ENCODE measurements around the gene ST6GALNAC1. TPM values are rescaled to one million over a fixed set of nuclear protein-coding genes. Genes with fewer than 3 reads are reported as not detected.

The ST6GALNAC1 gene
- total RNA-seq, 2 donors from 2014 or later, result 1.2 to 1.3 TPM

- TF ChIP-seq, protein P1, sequence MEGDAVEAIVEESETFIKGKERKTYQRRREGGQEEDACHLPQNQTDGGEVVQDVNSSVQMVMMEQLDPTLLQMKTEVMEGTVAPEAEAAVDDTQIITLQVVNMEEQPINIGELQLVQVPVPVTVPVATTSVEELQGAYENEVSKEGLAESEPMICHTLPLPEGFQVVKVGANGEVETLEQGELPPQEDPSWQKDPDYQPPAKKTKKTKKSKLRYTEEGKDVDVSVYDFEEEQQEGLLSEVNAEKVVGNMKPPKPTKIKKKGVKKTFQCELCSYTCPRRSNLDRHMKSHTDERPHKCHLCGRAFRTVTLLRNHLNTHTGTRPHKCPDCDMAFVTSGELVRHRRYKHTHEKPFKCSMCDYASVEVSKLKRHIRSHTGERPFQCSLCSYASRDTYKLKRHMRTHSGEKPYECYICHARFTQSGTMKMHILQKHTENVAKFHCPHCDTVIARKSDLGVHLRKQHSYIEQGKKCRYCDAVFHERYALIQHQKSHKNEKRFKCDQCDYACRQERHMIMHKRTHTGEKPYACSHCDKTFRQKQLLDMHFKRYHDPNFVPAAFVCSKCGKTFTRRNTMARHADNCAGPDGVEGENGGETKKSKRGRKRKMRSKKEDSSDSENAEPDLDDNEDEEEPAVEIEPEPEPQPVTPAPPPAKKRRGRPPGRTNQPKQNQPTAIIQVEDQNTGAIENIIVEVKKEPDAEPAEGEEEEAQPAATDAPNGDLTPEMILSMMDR (IDR thresholded peaks at IDR 0.05), result no peak
- ATAC-seq (ENCODE audit: insufficient number of reproducible peaks, low FRiP score, low read depth), result no peak
These were observed 23.9 kb upstream of the ST6GALNAC1 start for GRCh38 chr17:76667491-76667755.

DNA sequence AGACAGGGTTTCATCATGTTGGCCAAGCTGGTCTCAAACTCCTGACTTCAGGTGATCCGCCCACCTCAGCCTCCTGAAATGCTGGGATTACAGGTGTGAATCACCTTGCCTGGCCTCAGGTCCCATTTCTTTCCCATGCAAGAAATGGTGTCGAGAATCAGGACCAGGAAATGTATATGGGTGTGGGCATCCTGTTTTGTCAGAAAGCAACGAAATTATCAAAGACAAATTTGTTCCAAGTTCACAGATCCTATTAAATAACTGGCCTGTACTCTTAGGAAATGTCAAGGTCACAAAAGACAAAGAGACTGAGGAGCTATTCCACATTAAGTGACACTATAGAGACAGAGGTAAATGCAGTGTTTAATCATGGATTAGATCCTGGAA, 17.1 kb upstream of the ST6GALNAC1 start:
- Histone ChIP-seq H3K27ac (no peak overlapping the region), H3K4me1 (ENCODE audit: control insufficient read depth in 1 of 2, low read depth in 2 of 2) (no peaks in the 10 kb centered on the region), H3K36me3 (no peaks in the 10 kb centered on the region), H3K4me3 (no peak overlapping the region), H3K9me3 (no peaks in the 10 kb centered on the region), H3K27me3 (replicated peaks; ENCODE audit: insufficient read depth) (no peaks in the 10 kb centered on the region)
- no peak for ATAC-seq (ENCODE audit: insufficient number of reproducible peaks, low FRiP score, low read depth)
- no peak for DNase-seq (ENCODE audit: low spot score)
- TF ChIP-seq, protein P1 (IDR thresholded peaks at IDR 0.05), result no peak

More at GRCh38 chr17:76667491-76667755, 23.9 kb upstream of the ST6GALNAC1 start:
- H3K27me3 ChIP-seq (replicated peaks; ENCODE audit: insufficient read depth), result no peaks in the 10 kb centered on the region
- no peaks in the 10 kb centered on the region for H3K36me3 ChIP-seq
- H3K4me1 ChIP-seq (ENCODE audit: control insufficient read depth in 1 of 2, low read depth in 2 of 2), result peaks cover 0 to 4% of the 10 kb centered on the region in 2 donors
- no peaks in the 10 kb centered on the region for H3K9me3 ChIP-seq
- no peak for DNase-seq (ENCODE audit: low spot score)
- H3K27ac ChIP-seq, result no peak overlapping the region
- H3K4me3 ChIP-seq, result no peak overlapping the region

- Histone ChIP-seq H3K27ac (no peak overlapping the region), H3K27me3 (replicated peaks; ENCODE audit: insufficient read depth) (no peaks in the 10 kb centered on the region), H3K4me1 (ENCODE audit: control insufficient read depth in 1 of 2, low read depth in 2 of 2) (no peaks in the 10 kb centered on the region), H3K36me3 (no peaks in the 10 kb centered on the region), H3K4me3 (no peak overlapping the region), H3K9me3 (no peaks in the 10 kb centered on the region)
- no peak for ATAC-seq (ENCODE audit: insufficient number of reproducible peaks, low FRiP score, low read depth)
- TF ChIP-seq, protein P1 (IDR thresholded peaks at IDR 0.05), result no peak
- DNase-seq (ENCODE audit: low spot score), result no peak
These were observed 16.5 kb upstream of the ST6GALNAC1 start for GRCh38 chr17:76659928-76660655.

GRCh38 chr17:76658242-76658662, 14.7 kb upstream of the ST6GALNAC1 start:
- H3K9me3 ChIP-seq, result no peaks in the 10 kb centered on the region
- no peak overlapping the region for H3K4me3 ChIP-seq
- ATAC-seq (ENCODE audit: insufficient number of reproducible peaks, low FRiP score, low read depth) (no peak), DNase-seq (ENCODE audit: low spot score) (no peak)
- no peaks in the 10 kb centered on the region for H3K36me3 ChIP-seq
- H3K27me3 ChIP-seq (replicated peaks; ENCODE audit: insufficient read depth), result no peaks in the 10 kb centered on the region
- no peak overlapping the region for H3K27ac ChIP-seq
- no peaks in the 10 kb centered on the region for H3K4me1 ChIP-seq (ENCODE audit: control insufficient read depth in 1 of 2, low read depth in 2 of 2)
- TF ChIP-seq, protein P1 (IDR thresholded peaks at IDR 0.05), result no peak

DNA sequence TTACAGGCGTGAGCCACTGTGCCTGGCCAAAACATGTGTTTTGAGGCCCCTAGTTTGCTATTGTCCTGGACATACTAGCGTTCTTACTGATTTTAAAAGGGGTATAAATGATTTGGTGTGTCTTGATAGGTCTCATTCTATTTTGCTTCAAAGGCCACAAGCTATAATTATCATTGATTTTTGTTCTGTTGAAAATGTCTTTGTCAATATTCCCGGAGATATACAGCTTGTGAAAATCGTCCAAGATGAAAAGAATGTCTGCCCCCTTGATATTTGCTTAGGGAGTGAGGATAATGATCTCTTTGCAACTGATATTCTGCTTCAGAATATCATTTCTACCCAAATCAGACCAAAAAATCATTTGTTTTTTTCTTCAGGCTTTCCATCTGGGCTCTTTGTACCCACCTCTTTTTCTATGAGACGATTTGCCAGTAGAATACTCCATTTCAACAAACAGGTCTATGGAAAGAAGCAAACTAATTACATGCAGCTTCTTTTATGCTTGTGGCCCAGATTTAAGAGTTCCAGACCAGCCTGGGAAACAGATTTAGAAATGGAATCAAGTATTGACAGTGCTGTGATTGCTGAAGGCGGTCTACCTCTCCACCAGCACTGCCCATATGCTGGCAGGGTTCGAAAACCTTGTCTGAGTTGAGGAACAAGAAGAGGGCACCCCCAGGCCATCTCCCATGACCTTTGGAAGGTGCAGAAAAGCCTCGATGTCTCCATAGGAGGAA, 14.1 kb upstream of the ST6GALNAC1 start:
- ATAC-seq (ENCODE audit: insufficient number of reproducible peaks, low FRiP score, low read depth) (no peak), DNase-seq (ENCODE audit: low spot score) (no peak)
- Histone ChIP-seq H3K27me3 (replicated peaks; ENCODE audit: insufficient read depth) (no peaks in the 10 kb centered on the region), H3K36me3 (no peaks in the 10 kb centered on the region), H3K27ac (no peak overlapping the region), H3K4me3 (no peak overlapping the region), H3K9me3 (no peaks in the 10 kb centered on the region), H3K4me1 (ENCODE audit: control insufficient read depth in 1 of 2, low read depth in 2 of 2) (no peaks in the 10 kb centered on the region)
- TF ChIP-seq, protein P1 (IDR thresholded peaks at IDR 0.05), result no peak

Measured in thoracic aorta (tissue), 2 donors.